HuH-7.5 (cell line): Measurements from ENCODE around the gene PPIP5K2.

Experiments used
- DNase-seq: peaks from one replicate; pipeline ENCODE4 v3.0.0; 2011; ENCODE audit warnings: low spot score

The PPIP5K2 gene

DNA sequence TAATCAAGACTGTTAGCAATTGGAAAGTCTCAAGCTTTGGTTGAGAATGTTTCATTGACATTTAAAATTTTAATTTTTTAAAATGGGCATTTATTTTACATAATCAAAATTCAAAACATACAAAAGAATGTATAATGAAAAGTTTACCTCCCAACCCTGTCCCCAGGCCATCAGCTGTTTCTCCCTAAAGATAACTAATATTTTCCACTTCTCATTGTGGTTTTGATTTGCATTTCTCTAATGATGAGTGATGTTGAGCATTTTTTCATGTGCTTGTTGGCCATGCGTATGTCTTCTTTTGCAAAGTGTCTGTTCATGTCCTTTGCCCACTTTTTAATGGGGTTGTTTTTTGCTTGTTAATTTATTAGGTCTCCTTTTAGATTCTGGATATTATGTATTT is 127.0 kb downstream of the PPIP5K2 start:
- DNase-seq: no peak

GRCh38 chr5:103249068-103249467 is 129.0 kb downstream of the PPIP5K2 start:
- no peak for DNase-seq

DNA sequence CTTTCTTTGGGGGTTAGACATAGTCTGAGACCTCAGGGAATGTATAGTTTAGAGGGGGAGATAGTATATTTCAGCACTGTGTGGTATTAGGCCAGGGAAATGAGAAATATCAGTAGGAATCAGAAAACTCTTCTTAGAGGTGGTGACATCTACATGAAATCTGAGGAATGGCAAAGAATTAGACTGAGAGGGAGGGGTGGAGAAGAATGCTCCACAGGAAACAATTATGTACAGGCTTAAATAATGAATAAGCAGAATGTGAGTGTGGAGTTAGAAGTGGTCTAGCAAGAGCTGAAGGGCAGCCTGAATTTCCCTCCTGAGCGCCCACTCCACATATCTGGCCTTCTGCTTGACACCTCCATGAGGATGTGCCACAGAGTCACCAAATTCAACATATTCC is 134.8 kb downstream of the PPIP5K2 start:
- no peak for DNase-seq

- no peak for DNase-seq
Observed at GRCh38 chr5:103255691-103256090, 135.6 kb downstream of the PPIP5K2 start.

DNA sequence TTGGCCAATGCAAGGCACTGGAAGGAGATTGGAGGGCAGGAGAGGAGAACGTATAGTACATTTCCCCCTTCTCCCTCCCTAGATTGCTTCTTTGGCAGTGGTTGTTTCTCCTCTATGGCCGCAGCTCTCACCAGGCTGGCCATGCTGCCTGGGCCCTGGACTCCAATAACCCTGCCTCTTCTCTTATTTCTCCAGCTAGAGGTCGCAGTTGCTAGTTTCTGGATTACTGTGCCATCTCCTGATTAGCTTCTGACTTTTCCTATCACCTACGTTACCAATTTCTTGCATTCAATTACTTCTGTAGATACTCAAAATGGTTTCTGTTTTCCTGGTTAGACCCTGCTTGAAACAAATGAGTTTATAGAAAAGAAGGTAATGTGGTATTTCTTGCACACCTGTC is 136.1 kb downstream of the PPIP5K2 start:
- DNase-seq: no peak

GRCh38 chr5:103258368-103258956 is 138.4 kb downstream of the PPIP5K2 start, which contains the start of gene MACIR:
MACIR (plus strand) TSS chr5:103258763; CDS start chr5:103275920, 17,157 bp downstream.
- DNase-seq: peak; percentile 71

DNA sequence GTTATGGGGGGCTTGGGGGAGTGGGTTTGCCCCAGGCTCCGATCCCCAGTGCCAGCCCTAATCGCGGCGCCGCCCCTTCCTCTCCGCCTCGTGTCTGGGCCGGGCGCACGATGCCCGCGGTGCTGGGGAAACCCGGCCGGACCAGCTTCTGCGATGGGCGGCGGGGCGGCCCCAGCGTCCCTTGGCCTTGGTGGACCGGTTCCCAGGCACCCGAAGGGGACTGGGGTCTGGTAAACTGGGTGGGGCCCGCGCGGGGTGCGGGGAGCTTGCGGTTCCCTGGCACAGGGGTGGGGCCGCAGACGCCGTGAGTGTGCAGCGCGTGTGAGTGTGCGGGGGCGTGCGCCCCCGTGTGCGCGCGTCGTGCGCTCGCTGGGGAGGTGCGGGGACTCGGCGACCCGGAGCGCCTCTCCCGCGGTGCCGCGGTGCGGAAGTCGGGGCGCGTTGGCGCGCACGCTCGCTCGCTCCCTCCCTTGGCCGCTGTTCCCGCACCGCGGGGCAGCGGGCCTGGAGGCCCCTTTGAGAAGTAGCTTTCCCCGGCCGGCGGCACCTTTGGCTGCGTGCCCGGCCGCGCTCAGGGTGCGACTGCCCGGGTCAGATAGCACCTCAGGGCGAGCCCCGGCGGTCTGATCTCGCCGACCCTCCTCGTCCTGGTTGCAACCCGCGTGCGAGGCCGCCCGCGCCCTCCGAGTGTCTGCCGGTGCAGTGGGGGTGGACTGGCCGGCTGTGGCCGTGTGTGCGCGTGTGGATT is 139.0 kb downstream of the PPIP5K2 start:
- peak; percentile 20 for DNase-seq

- no peak for DNase-seq
Observed at GRCh38 chr5:103259705-103260355, 139.7 kb downstream of the PPIP5K2 start.

DNA sequence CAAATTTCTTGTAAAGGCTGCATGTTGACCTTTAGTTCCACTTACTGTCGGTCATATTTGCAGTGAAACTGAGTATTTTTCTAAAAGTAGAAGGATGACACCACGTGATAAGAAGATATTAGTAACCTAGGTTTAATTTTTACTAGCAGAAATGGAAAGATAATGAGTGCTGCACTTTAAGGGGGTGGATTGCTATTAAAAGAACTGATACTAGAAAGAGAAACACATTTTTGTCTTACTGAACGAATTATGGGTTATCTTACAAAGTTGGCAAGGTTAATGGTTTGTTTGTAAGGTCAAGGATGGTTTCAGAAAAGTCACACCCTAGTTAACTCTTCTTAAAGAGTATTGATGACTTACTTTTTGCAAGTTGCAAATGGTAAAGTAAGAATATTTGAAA is 140.8 kb downstream of the PPIP5K2 start:
- no peak for DNase-seq
